Astrocyte of the hippocampus (primary cell): Measurements from ENCODE around the gene CDCA4.
A peak's percentile ranks its signal among the peaks of the same experiment; 100 is the strongest.
"Not testable (repeated sequence)": the region's sequence is repeated elsewhere in the genome, so short reads cannot be mapped to it uniquely, and the experiment has no call there.

Experiments
- DNase-seq: peaks from one replicate; pipeline ENCODE4 v3.0.0; 2011; ENCODE audit warnings: low read depth, low spot score

Gene CDCA4

DNA sequence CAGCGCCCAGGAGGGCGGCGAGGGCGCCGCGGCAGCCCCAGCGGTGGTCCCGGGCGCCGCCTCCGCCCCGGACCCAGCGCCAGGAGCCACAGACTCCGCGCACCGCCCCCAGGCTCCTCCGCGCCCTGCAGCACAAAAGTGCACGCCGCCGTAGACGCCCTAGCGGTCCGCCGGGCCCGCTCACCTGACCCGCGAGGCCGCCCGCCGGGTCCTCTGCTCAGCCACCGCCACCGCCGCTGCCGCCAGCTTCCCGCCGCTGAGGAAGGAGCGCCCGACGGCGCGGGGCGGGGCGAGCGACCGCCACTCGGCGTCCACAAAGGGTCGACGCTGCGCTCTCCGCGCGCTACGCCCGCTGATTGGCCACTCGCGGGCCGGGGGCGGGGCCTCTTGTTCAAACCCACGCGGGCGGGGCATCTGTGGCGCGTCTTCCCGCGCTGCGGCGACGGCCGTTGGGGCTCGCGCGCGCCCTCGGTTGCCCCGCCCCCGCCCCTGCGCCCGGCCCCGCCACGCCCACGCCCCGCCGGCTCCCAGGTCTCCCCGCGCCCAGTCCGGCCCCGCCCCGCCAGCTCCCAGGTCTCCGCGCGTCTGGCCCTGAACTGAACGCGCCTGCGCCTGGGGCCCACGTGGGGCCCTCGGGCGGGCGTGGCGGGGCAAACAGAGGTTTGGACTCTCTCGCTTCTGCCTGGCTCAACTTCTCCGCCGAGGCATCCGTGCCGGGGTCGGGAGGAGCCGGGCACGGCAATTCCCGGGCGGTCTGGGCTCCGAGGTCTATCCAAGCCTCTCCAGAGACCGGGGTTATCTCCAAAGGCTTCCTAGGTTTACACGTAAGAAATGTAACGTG, at the start of gene CDCA4:
Gene CDCA4, minus strand, starts transcription at position 269 of the 841 bp plus-strand sequence. CDS start 9,154 bp downstream, outside the sequence.
- DNase-seq, result peak; percentile 99

DNA sequence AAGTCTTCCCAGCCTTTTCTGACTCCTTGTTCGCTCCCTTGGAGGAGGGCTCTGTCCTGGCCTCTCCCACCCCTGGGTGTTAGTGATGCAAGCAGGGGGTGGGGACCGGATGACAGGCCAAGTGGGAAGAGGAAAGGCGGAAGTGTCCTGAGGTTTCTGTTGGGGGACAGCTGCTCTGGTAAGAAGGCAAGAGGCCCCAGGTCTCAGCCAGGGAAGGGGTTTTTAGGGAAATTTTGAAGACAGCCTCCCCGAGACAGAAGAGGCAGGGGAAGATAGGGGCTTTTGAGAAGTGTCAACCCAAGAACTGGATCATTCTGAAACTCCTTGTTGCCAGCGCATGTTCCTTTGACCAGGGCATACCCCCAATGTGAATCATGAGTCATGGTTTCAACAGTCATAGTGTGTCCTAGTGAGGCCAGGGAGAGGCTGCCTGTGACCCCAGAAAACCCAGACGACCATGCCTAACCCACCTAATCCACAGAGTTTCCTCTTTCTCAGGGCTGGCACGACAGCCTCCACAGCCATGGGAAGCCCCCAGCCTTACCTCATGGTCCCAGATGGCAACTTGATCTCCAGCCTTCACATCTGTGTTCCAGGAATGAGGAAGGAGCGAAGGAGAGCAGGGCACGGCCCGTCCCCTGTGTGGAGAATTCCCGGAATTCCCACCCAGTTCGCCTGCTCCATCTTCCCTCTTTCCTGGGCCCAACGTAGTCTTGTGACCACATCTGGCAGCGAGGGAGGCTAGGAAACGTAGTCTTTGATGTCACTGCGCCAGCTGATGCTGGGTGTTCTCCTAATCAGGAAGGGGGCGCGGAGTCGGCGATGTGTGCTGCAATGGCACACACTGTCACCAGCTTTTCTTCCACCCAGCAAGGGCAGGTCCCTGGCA, 49.2 kb upstream of the CDCA4 start:
- DNase-seq, result no peak

DNA sequence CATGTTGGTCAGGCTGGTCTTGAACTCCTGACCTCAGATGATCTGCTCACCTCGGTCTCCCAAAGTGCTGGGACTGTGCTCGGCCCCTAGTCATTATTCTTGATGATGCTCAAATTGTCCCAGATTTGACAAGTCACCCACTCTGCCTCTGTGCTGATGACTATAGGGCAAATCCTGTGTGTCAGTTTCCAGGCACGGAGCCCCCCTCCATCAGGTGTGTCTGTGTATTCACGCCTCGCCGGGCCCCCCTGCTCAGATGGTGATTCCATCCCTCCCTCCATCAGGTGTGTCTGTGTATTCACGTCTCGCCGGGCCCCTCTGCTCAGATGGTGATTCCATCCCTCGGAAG, 48.6 kb upstream of the CDCA4 start:
- no peak for DNase-seq

DNA sequence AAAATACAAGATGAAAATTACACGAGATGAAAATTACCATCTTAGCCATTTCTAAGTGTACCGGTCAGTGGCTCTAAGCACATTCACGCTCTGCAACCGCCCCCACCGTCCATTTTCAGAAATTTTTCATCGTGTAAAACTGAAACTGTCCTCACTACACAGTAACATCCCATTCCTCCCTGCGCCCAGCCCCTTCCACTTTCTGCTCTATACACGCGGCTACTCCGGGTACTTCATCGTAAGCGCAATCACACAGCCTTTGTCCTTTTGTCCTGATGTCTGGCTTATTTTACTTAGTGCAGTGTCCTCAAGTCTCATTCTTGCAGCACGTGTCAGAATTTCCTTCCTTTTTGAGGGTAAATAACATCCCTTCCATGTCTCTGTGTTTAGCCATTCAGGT, 47.9 kb upstream of the CDCA4 start:
- DNase-seq, result no peak

DNA sequence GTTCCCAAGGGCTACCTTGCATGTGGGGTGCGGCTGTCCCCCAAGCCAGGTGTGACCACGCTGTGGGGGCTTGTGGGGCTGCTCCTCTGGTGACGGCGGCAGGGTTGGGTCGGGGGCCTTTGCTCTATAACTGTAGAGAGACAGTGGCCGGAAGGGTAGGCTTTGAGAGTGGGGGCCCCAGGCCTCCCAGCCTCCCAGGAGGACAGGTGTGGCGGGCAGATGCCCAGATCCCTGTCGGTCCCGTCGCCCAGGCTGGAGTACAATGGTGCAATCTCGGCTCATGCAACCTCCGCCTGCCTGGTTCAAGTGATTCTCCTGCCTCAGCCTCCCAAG, 47.1 kb upstream of the CDCA4 start:
- no peak for DNase-seq

DNA sequence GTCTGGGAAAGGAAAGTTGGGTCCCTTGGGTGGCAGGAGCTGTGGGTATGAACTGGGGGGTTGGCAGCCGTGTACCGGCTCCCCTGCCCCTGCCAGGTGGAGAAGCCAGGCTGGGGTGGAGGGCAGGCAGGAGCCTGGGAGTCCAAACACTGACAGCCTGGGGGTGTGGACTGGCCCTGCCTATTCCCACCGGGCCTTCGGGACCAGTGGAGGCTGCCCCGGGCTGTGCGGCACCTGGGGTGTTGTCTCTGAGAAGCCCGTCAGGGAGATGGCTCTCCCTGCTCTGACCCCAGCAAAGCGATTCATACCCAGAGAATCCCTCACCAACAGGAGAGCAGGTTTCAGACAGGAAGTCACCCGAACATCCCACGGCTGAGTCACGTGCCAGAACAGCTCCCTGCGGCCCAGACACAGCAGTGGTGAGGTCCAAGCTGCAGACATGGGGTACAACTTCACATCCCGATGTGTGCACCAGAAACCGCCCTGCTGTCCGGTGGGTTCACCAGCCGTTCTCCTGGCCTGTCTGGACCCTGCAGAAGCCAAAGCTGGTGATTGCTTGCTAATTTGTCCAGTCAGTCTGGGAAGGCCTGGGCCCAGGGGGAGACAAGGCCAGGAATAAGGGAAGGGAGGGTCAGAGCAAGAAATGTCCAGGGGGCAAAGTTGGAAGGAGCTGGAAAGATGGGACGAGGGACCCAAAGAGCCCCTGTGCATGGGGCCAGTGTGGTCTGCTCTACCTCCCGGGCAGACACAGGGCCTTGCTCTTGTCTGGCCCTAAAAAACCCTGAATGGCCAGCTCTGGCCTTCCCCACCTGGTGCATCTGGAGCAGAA, 46.5 kb upstream of the CDCA4 start:
- no peak for DNase-seq

DNA sequence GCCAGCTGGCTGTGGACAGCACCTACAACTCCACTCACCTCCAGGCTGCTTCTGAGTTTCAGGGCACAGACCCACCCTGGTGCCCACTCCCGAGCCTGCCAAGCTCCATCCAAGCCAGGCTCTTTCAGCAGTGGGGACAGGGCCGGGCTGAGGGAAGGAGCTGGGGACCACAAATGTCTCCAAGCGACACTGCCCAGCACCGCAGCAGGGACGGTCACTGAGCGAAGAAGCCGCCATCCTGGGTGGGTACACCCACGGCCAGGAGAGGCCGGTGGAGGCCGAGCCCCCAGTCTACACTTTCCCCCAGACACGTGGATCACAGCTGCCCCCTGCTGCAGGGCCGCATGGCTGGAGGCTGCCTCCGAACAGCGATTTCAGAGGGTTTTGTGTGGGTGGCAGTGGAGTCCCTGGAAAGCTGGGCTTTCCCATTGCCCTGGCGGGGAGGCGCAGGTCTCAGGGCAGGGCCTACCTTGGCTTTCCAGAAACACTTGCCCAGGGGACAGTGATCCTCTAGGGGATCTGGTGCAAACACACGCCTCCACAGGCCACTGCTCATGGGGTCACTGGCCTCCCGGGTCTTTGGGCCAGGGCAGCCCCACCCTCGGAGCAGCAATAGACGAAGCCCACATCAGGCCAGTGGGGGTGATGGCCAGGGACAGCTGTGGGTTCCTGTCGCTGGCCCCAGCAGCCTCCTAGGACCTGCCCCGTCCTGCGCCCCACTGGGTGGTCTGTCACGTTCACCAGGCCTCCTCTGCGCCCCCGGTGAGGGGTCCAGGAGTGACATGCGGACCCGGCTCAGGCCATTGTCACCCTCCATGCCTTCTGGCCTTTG, 45.6 kb upstream of the CDCA4 start:
- no peak for DNase-seq

DNA sequence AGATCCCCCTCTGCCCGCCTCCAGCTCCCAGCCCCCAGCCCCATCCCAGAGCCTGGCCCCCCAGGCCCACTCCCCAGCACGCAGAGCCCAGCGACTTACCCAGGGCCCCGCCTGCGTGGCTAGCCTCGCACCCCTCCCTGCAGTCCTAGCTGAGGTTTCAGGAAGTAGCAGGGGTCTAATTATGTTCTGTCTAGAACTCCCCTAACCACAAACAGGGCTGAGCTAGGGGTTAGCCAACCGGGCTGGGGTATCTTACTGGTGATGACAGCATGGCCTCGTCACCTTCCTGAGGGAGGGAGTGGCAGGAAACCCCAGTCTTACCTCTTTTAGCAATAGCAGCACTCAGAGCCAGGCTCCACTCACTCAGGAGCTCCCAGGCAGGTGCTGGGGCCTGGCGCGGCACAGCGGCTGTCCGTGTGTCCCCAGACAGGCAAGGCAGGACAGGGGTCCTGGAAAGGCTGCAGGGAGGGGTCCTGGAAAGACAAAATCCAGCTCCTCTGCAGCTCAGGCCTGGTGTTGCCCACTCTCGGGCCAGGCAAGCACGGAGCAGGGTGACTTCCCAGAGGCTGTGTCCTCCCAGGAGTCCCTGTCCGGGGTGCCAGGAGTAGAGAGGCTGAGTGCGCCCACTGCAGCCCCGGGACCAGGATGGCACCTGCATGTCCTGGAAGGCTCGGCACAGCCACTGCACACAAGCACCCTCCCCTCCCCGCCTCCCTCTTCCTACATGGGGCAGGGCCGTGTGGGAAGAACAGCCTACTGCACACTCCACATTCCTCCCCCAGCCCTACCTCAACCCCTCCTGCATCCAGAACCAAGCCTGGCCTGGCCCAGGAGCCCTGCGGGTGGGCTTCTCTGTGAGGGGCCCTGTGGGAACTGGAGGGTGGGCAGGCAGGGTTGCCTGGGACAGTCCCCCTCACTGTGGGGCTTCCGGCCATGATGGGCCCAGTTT, 44.7 kb upstream of the CDCA4 start, which contains the start of gene GPR132:
Gene GPR132, minus strand, starts transcription at position 151 of the 949 bp plus-strand sequence. CDS start 10,010 bp downstream, outside the sequence.
- peak; percentile 58 for DNase-seq

DNA sequence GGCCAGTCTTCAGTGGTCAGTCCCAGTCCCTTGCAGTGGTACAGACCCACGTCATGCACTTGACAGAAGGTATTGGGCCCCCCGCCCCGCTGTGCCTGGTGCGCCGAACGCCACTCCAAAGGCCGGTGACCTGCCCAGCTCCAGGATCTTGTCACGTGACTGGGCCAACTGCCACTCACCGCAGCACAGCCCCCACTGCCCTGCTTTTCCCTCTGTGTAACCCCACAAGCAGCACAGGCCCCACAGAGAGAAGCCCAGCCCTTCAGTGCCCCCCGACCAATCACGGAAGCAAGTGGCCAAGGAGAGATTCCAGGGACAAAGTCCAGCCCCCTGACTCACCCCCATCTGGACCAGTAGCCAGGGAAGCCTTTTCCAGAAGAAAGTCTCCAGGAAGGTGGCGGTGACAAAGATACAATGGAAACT, 43.8 kb upstream of the CDCA4 start:
- DNase-seq, result peak; percentile 84

DNA sequence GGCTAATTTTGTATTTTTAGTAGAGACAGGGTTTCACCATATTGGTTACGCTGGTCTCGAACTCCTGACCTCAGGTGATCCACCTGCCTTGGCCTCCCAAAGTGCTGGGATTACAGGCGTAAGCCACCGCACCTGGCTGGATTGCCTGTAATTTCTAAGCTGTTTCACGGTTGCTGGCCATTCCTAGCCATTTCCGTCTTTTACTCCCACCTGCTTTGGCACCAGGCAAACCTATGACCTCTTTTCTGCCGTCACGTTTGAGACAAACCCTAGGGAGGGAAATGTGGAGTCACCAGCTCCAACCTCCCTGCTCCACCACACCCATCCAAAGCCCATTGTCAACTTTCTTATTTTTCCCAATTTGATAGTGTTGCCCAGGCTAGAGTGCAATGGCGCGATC, 43.1 kb upstream of the CDCA4 start:
- DNase-seq, result no peak

DNA sequence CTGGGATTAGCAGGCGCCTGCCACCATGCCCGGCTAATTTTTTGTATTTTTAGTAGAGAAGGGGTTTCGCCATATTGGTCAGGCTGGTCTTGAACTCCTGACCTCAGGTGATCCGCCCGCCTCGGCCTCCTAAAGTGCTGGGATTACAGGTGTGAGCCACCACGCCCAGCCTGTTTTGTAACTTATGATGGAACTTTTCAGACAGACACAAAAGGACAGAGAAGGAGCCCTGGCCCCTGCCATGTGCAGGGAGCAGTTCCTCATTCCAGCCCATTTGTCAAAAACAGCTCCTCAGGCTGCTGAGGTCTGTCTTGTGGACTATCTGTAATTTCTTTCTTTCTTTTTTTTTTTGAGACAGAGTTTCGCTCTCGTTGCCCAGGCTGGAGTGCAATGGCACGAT, 42.6 kb upstream of the CDCA4 start:
- DNase-seq, result not testable (repeated sequence)

DNA sequence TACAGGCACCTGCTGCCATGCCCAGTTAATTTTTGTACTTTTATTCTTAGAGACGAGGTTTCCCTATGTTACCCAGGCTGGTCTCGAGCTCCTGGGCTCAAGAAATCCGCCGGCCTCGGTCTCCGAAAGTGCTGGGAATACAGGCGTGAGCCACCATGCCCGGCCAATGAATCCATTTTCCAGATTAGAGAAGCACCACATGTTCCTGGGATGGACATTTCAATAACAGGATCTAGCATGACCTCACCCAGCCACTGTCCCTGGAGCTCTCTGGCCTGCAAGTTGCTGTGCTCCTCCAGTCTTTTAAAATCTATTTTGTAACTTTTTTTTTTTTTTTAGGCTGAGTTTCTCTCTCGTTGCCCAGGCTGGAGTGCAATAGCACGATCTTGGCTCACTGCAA, 42.2 kb upstream of the CDCA4 start:
- DNase-seq, result no peak

DNA sequence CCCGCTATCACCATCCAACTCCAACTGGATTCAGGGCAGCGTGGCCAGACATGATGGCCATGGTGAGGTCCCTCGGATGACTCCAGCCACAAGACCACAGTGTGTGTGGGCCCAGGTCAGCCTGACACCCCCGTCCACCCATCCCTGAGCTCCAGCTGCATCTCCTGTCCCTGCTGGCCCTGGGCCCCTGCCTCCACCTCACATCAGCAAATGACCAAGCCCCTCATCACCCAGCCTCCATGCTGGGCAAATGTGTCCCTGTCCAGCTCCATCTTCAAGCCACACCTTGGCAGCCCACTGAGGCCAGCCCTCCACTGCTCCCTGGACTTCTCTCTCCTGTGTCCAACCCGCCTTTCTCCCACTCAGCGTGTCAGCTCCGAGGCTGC, 41.2 kb upstream of the CDCA4 start:
- no peak for DNase-seq

DNA sequence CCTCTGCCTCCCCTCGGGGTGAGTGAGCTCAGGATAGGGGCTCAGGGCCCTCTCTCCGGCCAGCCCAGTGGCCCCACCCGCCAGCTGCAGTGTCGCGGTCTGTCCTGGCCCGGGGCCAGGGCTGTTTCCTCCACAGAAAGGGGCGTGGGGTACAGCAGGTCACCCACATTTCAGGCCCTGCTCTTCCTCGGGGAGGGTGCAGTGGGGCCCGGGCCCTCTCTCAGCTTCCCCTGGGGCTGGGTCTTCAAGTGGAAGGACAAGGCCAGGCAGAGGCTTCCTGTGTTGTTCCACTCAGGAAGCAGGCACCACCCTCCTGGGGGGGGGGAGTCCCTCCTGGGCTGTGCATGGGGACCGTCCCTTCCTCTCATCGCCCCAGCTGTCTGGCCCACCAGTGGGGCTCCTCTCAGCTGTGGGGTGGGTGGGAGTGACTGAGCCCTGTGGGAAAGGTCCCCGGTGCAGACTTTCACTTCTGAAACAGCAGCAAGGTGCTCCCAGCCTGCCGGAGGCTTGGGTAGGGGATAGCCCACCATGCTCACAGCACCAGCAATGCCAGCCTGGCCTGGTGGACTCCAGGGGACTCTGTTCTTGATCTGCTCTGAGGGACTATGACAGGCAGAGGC, 40.7 kb upstream of the CDCA4 start:
- DNase-seq, result no peak

DNA sequence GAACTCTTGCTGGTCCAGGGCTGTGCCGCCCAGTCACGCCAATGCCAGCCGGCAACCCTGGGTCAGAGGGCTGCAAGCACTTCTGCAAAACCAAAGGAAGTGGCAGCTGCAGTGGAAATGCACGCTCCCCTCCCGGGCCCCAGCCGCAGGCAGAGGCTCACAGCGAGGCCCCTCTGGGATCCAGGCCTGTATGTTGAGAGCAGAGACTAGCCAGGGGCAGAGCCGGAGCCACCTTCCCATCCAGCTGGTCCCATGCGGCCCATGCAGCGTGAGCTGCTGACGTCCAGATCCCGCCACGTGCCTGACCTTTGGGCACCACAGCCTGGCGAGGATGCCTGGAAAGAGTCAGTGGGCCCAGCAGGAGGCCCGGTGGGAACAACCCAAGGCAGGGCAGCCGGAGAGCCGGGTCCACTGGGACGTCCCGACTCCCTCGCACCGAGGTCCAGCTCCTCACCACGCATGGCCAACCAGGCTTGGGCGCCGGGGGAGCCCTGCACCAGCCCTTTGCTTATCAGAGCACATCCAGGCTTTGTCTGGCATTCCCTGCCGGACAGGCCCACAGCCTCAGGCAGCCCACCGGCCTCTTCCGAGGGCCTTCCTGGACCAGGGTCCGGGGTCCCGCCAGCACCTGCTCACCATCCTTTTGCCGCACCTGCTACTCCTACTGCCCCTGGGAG, 40.0 kb upstream of the CDCA4 start:
- no peak for DNase-seq

DNA sequence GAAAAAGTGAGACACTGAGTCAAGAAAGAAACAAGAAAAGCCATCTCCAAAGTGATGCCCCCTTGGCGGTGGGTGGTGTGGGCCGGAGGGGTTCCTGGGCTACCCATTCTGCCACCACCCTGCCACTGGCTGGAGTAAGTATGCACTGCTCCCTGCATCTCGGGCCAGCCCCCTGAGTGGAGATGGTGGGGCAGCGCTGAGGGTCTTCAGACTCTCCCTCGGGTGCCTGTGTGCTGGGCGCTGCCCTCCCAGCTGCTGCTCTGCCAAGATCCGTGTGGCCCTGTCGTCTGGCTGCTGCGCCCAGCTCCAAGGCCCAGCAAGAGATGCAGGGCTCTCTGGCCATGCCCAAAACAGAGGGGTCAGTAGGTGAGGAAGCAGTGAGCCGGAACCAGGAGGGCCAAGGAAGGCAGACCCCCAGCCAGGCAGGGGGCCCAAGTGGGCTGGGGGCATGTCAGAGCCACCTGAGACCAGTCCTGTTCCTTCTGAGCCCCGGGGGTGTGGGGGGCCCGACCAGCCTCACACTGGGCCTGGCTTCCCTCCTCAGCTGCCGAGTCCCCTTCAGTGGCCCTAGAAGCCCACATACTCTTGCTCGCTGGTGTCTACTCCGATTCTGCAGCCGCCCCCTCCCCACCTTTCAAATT, 39.2 kb upstream of the CDCA4 start:
- DNase-seq, result no peak

DNA sequence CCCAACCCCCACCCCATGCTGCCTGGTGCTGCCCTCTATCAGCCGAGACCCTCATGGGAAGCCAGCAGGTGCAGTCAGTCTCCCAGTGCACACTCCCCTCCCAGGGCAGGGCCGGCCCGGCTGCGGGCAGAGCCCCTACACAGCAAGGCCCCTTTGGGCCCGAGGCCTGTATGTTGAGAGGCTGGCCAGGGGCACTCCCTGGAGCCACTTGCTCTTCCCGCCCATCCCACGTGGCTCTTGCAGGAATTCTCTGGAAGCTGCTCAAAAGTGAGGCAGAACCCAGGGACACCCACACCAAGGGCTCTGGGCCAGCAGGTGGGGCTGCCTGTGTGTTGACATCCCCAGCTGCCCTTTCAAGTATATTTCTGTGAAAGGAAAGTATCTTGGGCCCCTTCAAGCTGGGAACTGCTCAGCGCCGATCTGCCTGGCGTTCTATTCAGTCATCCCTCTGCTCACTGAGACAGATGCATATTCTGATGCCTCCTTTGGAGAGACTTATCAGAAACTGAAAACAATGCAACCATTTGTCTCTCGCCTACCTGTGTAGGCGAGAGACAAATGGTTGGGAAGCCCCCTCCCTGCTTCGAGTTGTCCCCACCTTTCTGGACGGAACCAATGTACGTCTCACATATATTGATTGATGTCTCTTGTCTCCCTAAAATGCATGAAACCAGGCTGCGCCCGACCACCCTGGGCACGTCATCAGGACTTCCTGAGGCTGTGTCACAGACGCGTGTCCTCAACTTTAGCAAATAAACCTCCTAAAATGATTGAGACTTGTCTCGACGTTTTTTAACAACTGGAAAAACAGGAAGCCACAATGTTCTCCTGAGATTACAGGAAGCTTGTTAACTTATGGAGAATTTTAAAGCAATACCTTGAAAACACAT, 38.4 kb upstream of the CDCA4 start:
- peak; percentile 53 for DNase-seq
